Peyer's patch (tissue), 4 donors: ENCODE data around the gene FAM9B. TPM values are rescaled to one million over a fixed set of nuclear protein-coding genes. Genes with fewer than 3 reads are reported as not detected.

Experiments
- DNase-seq, 3 donors: peaks; one replicate each; pipeline ENCODE4 v3.0.0-alpha.2; 2017 to 2019
- H3K27ac ChIP-seq, 4 donors: fragments of 200-600 bp; sonication (generic); one replicate each; pipeline ENCODE4 v1.5.1; 2016 to 2019
- H3K27me3 ChIP-seq, 2 donors: fragments of 200-600 bp; sonication (generic); one replicate each; pipeline ENCODE4 v1.5.1; 2019
- H3K36me3 ChIP-seq, 3 donors: fragments of 200-600 bp; sonication (generic); one replicate each; pipeline ENCODE4 v1.5.1; 2016 to 2019
- H3K4me1 ChIP-seq, 4 donors: fragments of 200-600 bp; sonication (generic); one replicate each; pipeline ENCODE4 v1.5.1; 2016 to 2019
- H3K4me3 ChIP-seq, 4 donors: fragments of 200-600 bp; sonication (generic); 1 replicate in 3 of 4; 2 replicates in 1 of 4; pipeline ENCODE4 v1.5.1; 2016 to 2019; ENCODE audit warnings: mild to moderate bottlenecking in 1 of 4
- H3K9me3 ChIP-seq, 4 donors: fragments of 200-600 bp; sonication (generic); one replicate each; pipeline ENCODE4 v1.5.1; 2016 to 2019; ENCODE audit warnings: mild to moderate bottlenecking in 1 of 4
- POLR2A ChIP-seq, 2 donors: fragments of 450-650 bp; IDR thresholded peaks; one replicate each; pipeline ENCODE4 v1.5.1; 2017; ENCODE audit warnings: antibody characterized with exemption in 2 of 2, mild to moderate bottlenecking in 2 of 2, moderate library complexity in 2 of 2
- total RNA-seq, 4 donors: library from RNA; depleted of rRNA; stranded (reverse); fragments of >200 nt; gene quantifications; one replicate each; pipeline ENCODE4 v1.1.0, GENCODE V29; 2016
- TF ChIP-seq, protein P1 (sequence below), 6 experiments: fragments of 450-650 bp in 4 of 6; fragments of 200-600 bp in 2 of 6; sonication (generic) in 1 of 6; IDR thresholded peaks; one replicate each; pipeline ENCODE4 v1.5.1; 2017 to 2019; ENCODE audit warnings: antibody characterized with exemption in 6 of 6, mild to moderate bottlenecking in 3 of 6, moderate library complexity in 1 of 6

Gene FAM9B
- total RNA-seq, 4 donors from 2014 or later: not detected

DNA sequence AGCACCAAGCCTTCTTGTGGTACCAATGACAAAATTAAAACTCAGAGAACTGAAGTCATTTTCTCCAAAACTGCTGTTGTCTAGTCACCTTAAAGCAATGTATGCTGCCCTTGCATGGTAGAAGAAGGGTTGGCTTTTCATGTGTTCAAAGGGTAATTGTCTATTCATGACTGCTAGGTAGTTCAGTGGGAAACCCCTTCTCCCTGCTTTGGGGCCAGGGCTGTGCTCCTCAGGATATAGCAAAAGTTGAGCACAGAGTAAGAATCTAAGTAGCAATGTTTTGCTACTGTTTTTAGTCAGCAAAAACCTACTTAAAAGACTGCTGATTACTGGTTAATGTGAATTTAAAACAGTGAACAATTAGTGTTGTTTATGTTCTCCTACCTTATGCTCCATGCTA, 30.8 kb upstream of the FAM9B start:
- no peaks in the 10 kb centered on the region for H3K27me3 ChIP-seq
- H3K36me3 ChIP-seq: no peaks in the 10 kb centered on the region
- no peak for TF ChIP-seq POLR2A (IDR thresholded peaks at IDR 0.05)
- TF ChIP-seq, protein P1, sequence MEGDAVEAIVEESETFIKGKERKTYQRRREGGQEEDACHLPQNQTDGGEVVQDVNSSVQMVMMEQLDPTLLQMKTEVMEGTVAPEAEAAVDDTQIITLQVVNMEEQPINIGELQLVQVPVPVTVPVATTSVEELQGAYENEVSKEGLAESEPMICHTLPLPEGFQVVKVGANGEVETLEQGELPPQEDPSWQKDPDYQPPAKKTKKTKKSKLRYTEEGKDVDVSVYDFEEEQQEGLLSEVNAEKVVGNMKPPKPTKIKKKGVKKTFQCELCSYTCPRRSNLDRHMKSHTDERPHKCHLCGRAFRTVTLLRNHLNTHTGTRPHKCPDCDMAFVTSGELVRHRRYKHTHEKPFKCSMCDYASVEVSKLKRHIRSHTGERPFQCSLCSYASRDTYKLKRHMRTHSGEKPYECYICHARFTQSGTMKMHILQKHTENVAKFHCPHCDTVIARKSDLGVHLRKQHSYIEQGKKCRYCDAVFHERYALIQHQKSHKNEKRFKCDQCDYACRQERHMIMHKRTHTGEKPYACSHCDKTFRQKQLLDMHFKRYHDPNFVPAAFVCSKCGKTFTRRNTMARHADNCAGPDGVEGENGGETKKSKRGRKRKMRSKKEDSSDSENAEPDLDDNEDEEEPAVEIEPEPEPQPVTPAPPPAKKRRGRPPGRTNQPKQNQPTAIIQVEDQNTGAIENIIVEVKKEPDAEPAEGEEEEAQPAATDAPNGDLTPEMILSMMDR (IDR thresholded peaks at IDR 0.05): no peak
- no peak overlapping the region for H3K4me3 ChIP-seq
- no peaks in the 10 kb centered on the region for H3K4me1 ChIP-seq
- no peak for DNase-seq
- H3K9me3 ChIP-seq: no peaks in the 10 kb centered on the region
- H3K27ac ChIP-seq: no peak overlapping the region

DNA sequence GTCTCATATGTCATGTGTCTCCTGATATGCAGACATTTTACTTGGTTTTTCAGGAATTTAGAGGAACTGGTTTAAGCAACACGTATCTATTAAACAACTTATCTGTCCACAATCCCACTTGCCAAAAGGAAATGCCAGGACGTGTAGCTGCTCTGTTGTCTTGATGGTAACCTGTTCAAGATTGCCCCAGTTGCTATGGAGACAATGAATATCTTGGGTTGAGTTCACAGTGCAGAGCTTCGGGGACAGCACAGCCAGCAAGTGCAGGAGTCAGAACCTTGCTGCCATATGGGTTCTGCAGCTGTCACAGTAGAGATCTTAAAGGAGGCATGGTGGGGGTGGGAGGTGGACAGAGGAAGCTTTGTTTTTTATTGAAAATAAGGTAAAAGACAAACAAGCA, 28.7 kb upstream of the FAM9B start:
- Histone ChIP-seq H3K4me1 (no peaks in the 10 kb centered on the region), H3K27me3 (no peaks in the 10 kb centered on the region), H3K36me3 (no peaks in the 10 kb centered on the region), H3K27ac (no peak overlapping the region), H3K9me3 (no peaks in the 10 kb centered on the region), H3K4me3 (no peak overlapping the region)
- DNase-seq: no peak
- TF ChIP-seq, protein P1 (IDR thresholded peaks at IDR 0.05): no peak
- no peak for TF ChIP-seq POLR2A (IDR thresholded peaks at IDR 0.05)

DNA sequence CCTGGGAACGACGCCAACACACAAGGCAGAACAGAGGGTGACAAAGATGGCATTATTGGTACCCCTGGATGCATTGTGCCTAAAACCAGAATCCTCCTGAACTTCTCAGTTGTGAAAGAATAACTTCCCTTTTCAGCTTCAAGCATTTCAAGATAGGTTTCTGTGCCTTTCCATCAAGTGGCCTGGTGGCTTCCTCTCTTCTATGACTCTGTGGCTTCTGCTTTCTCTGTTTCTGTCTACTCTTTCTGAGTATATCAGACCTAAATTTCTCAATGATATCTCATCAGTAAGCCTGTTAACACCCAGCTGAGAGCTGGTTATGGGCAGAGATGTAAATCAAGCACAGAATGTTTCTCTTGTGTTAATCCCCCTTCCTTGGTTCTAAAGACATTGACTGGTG, 21.4 kb upstream of the FAM9B start:
- Histone ChIP-seq H3K27me3 (no peaks in the 10 kb centered on the region), H3K36me3 (no peaks in the 10 kb centered on the region), H3K9me3 (no peaks in the 10 kb centered on the region), H3K4me3 (no peak overlapping the region), H3K27ac (no peak overlapping the region), H3K4me1 (no peaks in the 10 kb centered on the region)
- TF ChIP-seq, protein P1 (IDR thresholded peaks at IDR 0.05): no peak
- TF ChIP-seq POLR2A (IDR thresholded peaks at IDR 0.05): no peak
- DNase-seq: no peak

DNA sequence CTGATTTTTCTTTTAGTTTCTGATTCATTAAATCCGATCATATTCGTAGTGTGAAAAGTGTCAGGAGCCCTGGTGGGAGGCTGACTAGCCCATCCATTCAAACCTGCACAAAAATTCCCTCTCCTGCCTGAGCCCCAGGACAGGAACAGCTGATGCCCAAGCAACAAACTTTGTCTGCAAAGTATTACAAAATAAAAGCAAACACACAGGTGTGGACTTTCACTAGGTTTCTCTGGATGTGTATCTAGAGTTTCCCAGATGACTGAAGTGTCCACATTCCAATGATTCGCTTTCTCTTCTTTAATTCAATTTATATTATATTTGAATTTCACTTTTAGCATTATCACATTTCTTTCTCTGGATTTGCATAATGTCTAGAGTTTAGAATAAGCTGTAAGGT, 18.2 kb upstream of the FAM9B start:
- Histone ChIP-seq H3K36me3 (no peaks in the 10 kb centered on the region), H3K27me3 (no peaks in the 10 kb centered on the region), H3K27ac (no peak overlapping the region), H3K4me1 (no peaks in the 10 kb centered on the region), H3K4me3 (no peak overlapping the region), H3K9me3 (no peaks in the 10 kb centered on the region)
- no peak for DNase-seq
- no peak for TF ChIP-seq POLR2A (IDR thresholded peaks at IDR 0.05)
- TF ChIP-seq, protein P1 (IDR thresholded peaks at IDR 0.05): no peak

DNA sequence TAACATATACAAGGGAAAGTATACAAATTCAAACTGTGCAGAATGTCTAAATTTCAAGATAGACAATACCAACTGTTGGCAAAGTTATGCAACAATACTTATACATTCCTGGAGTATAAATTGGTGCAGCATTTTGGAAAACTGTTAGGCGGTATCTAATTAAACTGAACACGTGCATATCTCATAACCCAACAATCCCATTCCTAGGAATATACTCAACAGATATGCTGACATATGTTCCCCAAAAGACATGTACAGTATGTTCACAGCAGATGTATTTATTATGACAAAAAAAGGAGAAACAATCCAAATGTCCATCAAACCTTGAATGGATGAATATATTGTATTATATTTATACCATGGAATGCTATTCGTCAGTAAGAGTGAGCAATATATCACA, 16.4 kb upstream of the FAM9B start:
- Histone ChIP-seq H3K4me1 (no peaks in the 10 kb centered on the region), H3K4me3 (no peak overlapping the region), H3K9me3 (no peaks in the 10 kb centered on the region), H3K27me3 (no peaks in the 10 kb centered on the region), H3K36me3 (no peaks in the 10 kb centered on the region), H3K27ac (no peak overlapping the region)
- DNase-seq: no peak
- TF ChIP-seq, protein P1 (IDR thresholded peaks at IDR 0.05): no peak
- TF ChIP-seq POLR2A (IDR thresholded peaks at IDR 0.05): no peak

DNA sequence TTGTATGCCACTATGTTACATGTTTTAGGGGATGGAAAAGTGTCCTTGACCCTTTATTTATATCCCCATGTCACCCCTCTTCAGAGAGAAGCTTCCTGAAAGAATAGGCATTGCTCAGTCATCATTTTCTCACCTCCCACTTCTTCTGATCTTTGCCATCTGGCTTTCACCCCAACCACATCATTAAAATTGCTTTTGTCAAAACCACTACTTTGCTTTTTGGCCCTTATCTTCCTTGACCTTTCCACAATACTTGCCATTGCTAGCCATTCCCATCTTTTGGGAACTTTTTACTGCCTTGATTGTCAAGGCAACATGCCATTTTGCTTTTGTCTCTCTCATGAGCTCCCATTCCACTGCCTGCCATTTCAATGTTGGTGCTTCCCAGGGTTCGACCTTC, 14.9 kb upstream of the FAM9B start:
- Histone ChIP-seq H3K9me3 (no peaks in the 10 kb centered on the region), H3K27me3 (no peaks in the 10 kb centered on the region), H3K27ac (no peak overlapping the region), H3K4me3 (no peak overlapping the region), H3K36me3 (no peaks in the 10 kb centered on the region), H3K4me1 (no peaks in the 10 kb centered on the region)
- no peak for DNase-seq
- TF ChIP-seq POLR2A (IDR thresholded peaks at IDR 0.05): no peak
- TF ChIP-seq, protein P1 (IDR thresholded peaks at IDR 0.05): no peak
